EL (cell line): ENCODE measurements around the gene DOK4.
A peak's percentile ranks its signal among the peaks of the same experiment; 100 is the strongest.
"Not testable (repeated sequence)": the region's sequence is repeated elsewhere in the genome, so short reads cannot be mapped to it uniquely, and the experiment has no call there.

Experiments used
- DNase-seq: peaks from one replicate; pipeline ENCODE4 v3.0.0-alpha.2; 2016

DOK4 gene

DNA sequence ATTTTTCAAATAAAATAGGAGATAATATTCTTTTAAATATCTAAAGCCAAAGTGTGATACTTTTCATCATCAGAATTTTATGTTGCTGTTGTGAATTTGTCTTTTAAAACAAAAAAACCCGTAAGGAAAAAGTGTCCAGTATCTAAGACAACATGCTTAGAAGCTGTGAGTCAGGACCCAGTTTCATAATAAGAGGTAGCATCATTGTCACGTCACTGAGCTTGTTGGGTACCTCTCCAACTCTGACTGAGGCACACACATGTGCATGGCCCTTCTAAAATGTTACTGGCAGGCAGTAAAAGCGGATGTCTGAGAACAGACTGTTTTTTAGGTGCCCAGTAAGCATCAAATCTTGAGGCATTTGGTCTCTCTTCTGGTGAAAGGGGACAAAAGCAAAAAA lies 41.6 kb downstream of the DOK4 start:
- no peak for DNase-seq

DNA sequence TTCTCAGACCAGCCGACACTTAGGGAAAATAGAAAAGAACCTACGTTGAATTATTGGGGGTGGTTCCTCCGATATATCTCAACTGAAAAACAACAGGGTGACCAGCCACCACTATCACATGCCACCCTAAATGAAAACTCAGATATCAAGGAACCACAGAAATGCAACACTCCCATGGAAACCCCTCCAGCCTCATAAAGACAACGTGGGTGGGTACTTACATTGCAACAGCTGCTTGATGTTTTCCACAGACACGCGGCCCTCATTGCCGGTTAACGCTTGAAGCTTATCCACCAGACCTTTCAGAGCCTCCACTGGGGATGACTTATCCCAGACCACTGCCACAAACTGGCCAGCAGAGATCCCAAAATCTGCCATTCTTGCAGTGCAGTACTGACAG lies 45.7 kb downstream of the DOK4 start:
- not testable (repeated sequence) for DNase-seq

DNA sequence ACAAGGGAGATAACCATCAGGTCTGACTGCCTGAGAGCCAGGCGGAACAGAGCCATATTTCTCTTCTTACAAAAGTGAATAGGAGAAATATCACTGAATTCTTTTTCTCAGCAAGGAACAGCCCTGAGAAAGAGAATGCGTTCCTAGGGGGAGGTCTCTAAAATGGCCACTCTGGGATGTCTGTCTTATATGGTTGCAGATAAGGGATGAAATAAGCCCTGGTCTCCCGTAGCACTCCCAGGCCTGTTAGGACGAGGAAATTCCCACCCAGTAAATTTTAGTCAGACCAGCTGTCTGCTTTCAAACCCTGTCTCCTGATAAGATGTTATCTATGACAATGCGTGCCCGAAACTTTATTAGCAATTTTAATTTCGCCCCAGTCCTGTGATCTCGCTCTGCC lies 46.3 kb downstream of the DOK4 start:
- DNase-seq = not testable (repeated sequence)

DNA sequence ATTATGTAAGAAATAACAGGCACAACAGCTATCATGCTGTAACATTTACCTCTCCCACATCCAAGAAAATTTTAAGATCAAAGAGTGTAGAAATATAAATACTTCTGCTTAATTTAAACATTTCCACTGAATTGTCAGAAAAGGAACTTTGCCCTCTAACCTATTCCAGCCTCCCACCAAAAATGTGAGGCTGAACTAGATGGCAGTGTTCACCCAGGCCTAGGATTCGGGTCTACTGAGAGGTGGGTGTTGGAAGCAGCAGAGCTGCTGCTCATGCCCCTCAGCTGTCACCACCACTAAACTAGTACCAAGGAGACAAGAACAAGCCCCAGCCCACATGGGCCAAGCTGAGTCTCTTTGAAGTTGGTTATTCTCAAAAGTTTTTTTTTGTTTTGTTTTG lies 50.5 kb downstream of the DOK4 start:
- DNase-seq = no peak

DNA sequence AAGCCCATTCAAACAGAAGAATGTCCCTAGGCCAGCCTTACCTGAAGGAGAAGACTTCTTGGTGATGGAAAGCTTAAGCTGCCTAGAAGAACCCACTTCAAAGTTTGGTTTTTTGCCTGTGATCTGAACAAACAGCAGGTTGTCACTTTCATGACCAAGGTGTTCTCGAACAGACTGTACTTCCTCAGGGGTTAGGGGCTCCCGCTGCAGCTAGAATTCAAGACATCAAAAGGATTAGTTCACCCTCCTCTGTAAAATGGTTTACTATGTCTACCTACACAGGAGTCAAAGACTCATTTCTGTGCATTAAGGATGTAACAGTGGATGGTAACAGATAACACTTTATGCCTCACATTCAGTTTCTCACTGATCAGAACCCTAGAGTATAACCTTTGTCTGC lies 52.3 kb downstream of the DOK4 start:
- DNase-seq = no peak

DNA sequence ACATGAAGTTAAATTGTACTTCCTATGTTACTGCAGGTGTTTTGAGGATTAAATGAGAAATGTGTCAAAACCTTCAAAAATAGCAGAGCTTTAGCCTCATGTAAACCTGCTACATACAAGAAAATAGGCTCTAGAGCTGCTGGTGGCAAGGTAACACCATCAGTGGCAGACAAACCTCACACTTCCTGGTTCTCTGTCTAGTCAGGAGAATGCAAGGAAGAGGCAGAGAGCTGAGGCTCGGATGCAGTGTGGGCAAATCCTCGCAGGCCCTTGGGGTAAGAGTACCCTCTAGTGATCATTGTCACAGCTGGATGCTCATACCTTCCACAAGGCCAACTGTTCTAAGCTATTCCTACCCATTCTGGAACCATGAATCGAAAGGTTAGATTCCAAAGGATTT lies 53.3 kb downstream of the DOK4 start:
- no peak for DNase-seq

DNA sequence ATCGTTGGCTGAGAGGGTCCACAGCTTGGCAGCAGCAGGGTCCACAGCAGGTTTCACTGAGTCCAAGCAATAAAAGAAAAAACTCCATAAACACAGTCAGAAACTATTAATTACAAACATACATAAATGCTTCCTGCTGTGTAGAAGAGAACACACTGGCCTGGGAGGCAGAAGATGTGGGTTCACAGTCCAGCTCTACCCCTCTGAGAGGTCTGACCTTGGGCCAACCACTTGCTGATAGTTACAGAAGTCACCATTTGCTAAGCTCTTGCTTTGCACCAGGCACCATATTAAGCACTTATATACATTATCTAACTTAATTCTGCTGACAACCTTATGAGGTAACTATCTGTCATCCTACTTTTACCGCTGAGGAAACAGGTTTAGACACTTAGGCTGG lies 53.8 kb downstream of the DOK4 start:
- no peak for DNase-seq

DNA sequence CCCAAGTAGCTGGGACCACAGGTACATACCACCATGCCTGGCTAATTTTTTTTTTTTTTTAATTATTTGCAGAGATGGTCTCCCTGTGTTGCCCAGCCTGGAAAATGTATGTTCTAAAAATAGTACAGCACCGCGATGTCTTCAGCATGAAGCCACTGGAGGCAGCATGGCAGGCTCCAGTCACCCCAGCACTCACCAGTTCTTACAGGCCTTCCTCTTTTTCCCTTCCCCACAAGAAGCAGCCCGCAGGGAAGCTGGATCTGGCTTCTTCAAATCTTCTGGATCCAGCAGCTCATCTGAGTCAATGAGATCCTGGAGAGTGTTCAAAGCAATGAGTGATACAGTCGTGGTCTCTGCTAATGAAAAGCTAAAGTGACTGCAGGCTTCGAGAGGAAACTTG lies 55.3 kb downstream of the DOK4 start:
- no peak for DNase-seq

DNA sequence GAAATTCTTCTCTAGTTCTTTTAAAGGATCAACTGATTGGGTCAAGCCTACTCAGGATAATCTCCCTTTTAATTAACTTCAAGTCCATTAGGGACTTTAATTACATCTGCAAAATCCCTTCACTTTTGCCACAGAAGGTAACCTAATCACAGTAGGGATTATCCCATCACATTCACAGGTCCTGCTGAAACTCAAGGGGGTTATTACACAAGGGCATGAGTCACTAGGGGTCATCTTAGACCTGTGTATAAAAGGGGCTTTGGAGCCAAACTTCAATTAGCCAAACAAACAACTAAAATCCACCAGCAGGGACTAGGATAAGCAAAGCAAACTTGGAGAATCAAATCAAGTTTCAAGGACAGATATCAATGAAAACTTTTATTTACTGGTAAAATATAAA lies 58.5 kb downstream of the DOK4 start:
- DNase-seq = no peak

DNA sequence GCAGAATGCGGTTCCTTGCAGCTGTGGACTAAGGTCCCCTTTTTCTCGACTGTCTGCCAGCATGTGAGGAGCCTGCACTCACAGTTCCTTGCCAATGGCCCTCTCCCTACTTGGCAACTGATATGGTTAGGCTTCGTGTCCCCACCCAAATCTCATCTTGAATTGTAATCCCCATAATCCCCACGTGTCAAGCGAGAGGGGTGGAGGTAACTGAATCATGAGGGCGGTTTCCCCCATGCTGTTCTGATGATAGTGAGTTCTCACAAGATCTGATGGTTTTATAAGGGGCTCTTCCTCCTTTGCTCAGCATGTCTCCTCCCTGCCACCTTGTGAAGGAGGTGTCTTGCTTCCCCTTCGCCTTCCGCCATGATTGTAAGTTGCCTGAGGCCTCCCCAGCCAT lies 59.0 kb downstream of the DOK4 start:
- no peak for DNase-seq

DNA sequence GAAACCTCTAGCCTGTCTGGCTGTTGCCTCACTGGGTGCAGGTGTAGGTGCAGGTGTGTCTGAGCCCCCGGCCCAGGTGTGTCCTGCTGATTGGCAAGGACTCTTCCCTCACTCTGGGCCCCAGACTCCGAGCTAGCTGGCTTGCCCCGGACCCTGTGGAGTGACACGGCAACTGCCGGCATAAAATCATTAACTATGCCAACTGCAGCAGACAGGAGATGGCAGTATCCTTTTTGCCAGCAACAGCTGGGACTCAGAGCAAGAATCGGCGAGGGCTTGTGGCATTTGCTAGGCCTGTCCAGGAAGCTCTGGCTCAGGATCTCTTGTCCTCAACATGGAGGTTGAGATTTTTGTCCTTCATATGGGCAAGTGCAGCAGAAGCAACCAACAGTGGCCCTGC lies 59.9 kb downstream of the DOK4 start:
- no peak for DNase-seq

DNA sequence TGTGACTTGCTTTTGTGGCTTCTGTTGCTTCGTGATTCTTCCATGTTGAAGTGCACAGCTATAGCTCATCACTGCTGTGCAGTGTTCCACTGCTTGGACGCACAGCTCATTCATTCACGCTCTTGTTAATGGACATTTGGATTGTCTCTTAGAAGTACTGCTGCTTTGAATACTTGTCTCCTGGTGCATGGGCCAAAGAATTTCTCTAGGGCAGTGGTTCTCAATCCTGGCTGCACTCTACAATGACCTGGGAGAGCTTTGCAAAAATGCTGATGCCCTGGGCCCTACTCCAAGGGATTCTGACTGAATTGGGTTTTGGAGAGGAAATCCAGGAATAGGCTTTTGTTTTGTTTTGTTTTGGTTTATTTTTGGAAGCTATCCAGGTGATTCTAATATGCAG lies 61.7 kb downstream of the DOK4 start:
- no peak for DNase-seq

DNA sequence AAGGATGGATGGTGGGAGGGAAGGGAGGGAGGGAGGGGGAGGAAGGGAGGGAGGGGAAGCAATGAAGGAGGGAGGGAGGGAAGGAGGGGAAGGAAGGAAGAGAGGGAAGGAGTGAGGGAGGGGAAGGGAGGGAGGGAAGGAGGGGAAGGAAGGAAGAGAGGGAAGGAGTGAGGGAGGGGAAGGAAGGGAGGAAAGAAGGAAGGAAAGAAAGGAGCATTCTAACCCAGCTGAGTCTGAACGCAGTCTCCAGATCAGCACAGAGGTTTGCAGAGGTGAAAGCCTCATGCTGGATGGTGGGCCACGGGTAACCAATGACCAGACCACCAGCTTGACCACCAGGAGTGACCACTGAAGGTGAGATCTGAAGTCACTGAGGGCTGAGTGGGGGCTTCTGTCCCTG lies 63.1 kb downstream of the DOK4 start:
- no peak for DNase-seq

DNA sequence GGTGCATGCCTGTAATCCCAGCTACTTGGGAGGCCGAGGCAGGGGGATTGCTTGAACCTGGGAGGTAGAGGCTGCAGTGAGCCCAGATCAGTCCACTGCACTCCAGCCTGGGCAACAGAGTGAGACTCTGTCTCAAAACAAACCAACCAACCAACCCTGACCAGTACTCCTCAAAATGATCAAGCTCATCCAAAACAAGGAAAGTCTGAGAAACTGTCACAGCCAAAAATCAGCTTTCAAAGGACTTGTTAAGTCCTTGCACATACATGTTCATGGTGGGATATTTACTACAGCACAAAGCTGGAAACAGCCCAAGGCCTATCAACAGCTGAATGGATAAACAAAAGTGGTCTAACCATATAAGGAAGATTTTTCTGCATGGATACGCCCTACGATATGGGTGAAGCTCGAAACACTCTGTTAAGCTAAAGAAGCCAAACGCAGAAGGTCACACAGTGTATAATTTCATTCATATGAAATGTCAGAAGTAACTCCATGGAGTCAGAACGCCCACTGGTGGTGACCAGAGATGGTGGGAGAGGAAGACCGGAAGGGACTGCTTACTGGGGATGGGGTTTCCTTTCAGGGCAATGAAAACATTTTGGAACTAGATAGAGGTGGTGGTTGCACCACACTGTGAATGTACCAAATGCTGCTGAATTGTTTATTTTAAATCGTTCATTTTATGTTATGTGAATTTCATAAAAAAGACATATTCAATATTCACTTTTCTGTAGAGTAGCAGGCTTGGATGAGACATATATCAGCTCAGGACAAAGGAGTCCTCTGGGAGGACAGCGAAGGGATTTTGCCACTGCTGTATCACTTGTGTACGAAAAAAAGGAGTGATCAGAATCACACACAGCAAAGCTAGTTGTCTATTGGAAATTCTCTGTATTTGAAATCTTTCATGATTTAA lies 64.0 kb downstream of the DOK4 start:
- peak; percentile 71 for DNase-seq
